RWPE2 (cell line): ENCODE measurements around the gene PVALB.

Experiments used
- ATAC-seq: fragments of 200-7000 bp; cut with Tn5 transposase; 3 replicates; pipeline ENCODE4 v1.9.1; 2021; ENCODE audit warnings: low read depth
- DNase-seq: peaks from one replicate; pipeline ENCODE4 v3.0.0-alpha.2; 2020; ENCODE audit warnings: low spot score
- H3K27ac ChIP-seq: fragments of 450-650 bp; 2 replicates; pipeline ENCODE4 v1.5.1; 2017; ENCODE audit warnings: mild to moderate bottlenecking; ENCODE audit not compliant: poor library complexity, severe bottlenecking
- H3K27me3 ChIP-seq: fragments of 250-450 bp; sonication (Bioruptor Pico); 2 replicates; pipeline ENCODE4 v1.5.1; 2021; ENCODE audit warnings: mild to moderate bottlenecking, moderate library complexity; ENCODE audit not compliant: insufficient read depth, poor library complexity, severe bottlenecking
- H3K36me3 ChIP-seq: fragments of 250-450 bp; sonication (Bioruptor Pico); 2 replicates; pipeline ENCODE4 v1.5.1; 2020; ENCODE audit warnings: low read depth, mild to moderate bottlenecking, moderate library complexity
- H3K4me1 ChIP-seq: fragments of 250-450 bp; sonication (Bioruptor Pico); 2 replicates; pipeline ENCODE4 v1.5.1; 2021; ENCODE audit warnings: mild to moderate bottlenecking, moderate library complexity; ENCODE audit not compliant: insufficient read depth, poor library complexity, severe bottlenecking
- H3K4me3 ChIP-seq: fragments of 250-450 bp; sonication (Bioruptor Pico); 2 replicates; pipeline ENCODE4 v1.5.1; 2021; ENCODE audit warnings: mild to moderate bottlenecking, moderate library complexity; ENCODE audit not compliant: severe bottlenecking
- H3K9me3 ChIP-seq: fragments of 250-450 bp; sonication (Bioruptor Pico); 2 replicates; pipeline ENCODE4 v1.5.1; 2021; ENCODE audit warnings: mild to moderate bottlenecking, moderate library complexity; ENCODE audit not compliant: severe bottlenecking
- TF ChIP-seq, protein P1 (sequence below): fragments of 450-650 bp; IDR thresholded peaks from one replicate; pipeline ENCODE4 v1.5.1; 2017; ENCODE audit warnings: mild to moderate bottlenecking, moderate library complexity; ENCODE audit not compliant: poor library complexity, severe bottlenecking

The PVALB gene

DNA sequence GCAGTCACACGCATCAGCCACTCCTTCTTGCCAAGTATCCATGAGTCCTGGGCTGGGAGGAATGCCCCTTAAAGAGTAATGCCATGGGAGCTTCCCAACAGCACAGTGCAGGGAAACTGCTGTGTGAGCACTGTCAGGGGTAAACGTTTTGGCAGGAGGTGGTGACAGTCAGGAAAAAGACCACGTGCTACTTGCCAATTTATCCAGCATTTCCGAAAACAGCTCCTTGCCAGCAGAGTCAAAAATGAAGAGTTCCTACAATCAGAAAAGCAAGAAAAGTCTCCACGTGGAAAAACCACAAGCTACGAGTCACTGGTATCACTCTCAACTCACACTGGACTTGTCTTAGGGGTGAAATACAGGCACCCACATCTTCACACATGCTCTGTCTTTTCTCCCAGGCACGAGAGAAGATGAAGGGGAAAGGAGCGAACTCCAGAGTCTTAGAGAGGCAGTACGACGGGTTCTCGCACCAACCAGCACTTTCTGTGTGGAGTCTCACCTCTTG is 50.8 kb downstream of the PVALB start:
- Histone ChIP-seq H3K36me3 (no peaks in the 10 kb centered on the region), H3K9me3 (no peaks in the 10 kb centered on the region), H3K27me3 (no peaks in the 10 kb centered on the region), H3K4me3 (no peak overlapping the region), H3K4me1 (peaks cover 15% of the 10 kb centered on the region), H3K27ac (no peak overlapping the region)
- TF ChIP-seq, protein P1, sequence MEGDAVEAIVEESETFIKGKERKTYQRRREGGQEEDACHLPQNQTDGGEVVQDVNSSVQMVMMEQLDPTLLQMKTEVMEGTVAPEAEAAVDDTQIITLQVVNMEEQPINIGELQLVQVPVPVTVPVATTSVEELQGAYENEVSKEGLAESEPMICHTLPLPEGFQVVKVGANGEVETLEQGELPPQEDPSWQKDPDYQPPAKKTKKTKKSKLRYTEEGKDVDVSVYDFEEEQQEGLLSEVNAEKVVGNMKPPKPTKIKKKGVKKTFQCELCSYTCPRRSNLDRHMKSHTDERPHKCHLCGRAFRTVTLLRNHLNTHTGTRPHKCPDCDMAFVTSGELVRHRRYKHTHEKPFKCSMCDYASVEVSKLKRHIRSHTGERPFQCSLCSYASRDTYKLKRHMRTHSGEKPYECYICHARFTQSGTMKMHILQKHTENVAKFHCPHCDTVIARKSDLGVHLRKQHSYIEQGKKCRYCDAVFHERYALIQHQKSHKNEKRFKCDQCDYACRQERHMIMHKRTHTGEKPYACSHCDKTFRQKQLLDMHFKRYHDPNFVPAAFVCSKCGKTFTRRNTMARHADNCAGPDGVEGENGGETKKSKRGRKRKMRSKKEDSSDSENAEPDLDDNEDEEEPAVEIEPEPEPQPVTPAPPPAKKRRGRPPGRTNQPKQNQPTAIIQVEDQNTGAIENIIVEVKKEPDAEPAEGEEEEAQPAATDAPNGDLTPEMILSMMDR: no peak
- ATAC-seq: no peak
- DNase-seq: no peak

DNA sequence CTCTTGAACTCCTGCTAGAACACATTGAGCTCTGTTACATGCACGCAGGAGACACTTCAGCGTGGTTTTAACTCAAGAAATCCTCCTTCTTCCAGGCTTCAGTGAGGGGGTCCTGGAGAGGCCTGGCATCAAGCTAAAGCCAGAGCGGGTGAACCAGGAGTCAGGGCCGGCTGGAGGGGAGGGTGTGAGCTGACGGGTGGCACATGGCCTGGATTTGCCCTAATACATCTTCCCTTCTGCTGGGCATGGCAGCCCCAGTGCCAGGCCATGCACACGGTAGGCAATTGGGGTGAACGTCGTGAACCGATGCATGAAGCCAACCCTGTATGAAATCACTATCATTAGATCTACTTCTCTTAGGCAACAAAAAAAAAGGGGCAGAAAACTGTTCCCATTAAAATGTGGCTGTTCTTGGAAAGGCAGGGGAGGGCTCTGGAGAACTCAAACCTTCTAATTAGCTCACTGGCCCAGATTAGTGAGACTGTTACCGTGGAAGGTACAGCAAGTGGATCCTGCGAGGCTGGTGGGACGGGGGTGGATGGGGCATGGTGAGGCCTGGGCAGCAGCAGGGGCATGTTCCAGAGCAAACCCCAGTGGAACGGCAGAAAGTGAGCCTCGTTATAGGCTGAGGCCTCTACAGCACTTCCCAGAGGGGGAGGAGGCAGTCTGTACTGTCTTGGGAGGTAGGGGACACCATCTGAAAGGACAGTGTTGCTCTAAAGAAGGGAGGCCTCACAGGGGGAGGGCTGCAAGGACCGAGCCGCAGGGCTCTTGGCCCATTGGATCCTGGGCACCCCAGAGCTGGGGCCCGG is 51.5 kb downstream of the PVALB start:
- H3K4me3 ChIP-seq: no peak overlapping the region
- H3K27me3 ChIP-seq: no peaks in the 10 kb centered on the region
- DNase-seq (peak; percentile 37), ATAC-seq (no peak)
- H3K27ac ChIP-seq: no peak overlapping the region
- TF ChIP-seq, protein P1: no peak
- H3K9me3 ChIP-seq: no peaks in the 10 kb centered on the region
- peaks cover 15% of the 10 kb centered on the region for H3K4me1 ChIP-seq
- no peaks in the 10 kb centered on the region for H3K36me3 ChIP-seq

DNA sequence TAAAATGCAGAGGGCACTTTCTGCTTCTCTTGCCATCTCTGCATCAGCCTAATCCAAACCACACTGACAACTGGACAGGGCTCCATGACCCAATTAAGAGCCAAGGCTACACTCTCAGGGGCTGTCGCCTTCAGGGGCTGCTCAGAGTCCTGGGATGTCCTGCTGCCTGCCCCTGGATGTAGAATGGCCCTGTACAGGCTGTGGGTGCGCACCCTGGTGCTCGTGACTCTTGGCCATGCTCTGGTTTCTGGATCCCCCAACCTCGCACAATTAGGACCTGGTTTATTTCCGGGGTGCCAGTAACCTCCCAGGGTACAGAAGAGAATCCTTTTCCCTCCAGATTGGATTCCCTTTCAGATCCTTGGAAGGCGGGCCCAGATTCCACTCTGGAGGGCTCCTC is 52.2 kb downstream of the PVALB start:
- Histone ChIP-seq H3K27ac (no peak overlapping the region), H3K36me3 (no peaks in the 10 kb centered on the region), H3K4me1 (peaks cover 15% of the 10 kb centered on the region), H3K27me3 (no peaks in the 10 kb centered on the region), H3K9me3 (no peaks in the 10 kb centered on the region), H3K4me3 (no peak overlapping the region)
- ATAC-seq (no peak), DNase-seq (peak; percentile 17)
- TF ChIP-seq, protein P1: no peak

DNA sequence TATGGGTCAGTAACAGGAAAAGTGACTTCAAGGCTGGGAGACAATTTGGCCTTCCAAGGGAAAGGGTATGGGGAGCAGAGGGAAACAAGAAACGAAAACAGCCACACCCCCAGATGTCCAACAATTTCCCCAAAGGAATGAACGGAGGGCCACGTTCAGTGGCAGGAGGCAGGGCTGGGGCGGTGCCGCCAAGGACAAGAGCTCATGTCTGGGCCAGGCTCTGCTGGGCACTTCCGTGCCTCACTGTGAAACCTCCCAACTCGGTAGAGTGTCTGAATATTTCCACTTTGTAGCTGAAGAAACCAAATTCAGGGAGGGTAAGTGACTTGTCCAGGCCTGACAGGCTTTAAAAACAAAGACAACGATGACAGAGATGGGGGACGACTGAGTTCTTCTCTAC is 52.8 kb downstream of the PVALB start:
- no peaks in the 10 kb centered on the region for H3K36me3 ChIP-seq
- no peak for ATAC-seq
- DNase-seq: peak; percentile 24

More for the DNA sequence above, 52.8 kb downstream of the PVALB start:
- TF ChIP-seq, protein P1: no peak
- H3K4me1 ChIP-seq: peaks cover 15% of the 10 kb centered on the region
- H3K27me3 ChIP-seq: no peaks in the 10 kb centered on the region
- no peak overlapping the region for H3K27ac ChIP-seq
- no peaks in the 10 kb centered on the region for H3K9me3 ChIP-seq
- H3K4me3 ChIP-seq: no peak overlapping the region
